MG63 (cell line): ENCODE measurements around the gene XDH. TPM values are rescaled to one million over a fixed set of nuclear protein-coding genes. Genes with fewer than 3 reads are reported as not detected.
A peak's percentile ranks its signal among the peaks of the same experiment; 100 is the strongest.

Source experiments
- DNase-seq: peaks from one replicate; pipeline ENCODE4 v3.0.0-alpha.2; 2020
- H3K27me3 ChIP-seq: fragments of 250-450 bp; sonication (Bioruptor Pico); 2 replicates; pipeline ENCODE4 v1.5.1; 2020; ENCODE audit warnings: mild to moderate bottlenecking, moderate library complexity
- H3K36me3 ChIP-seq: fragments of 250-450 bp; sonication (Bioruptor Pico); 2 replicates; pipeline ENCODE4 v1.5.1; 2020; ENCODE audit warnings: mild to moderate bottlenecking, moderate library complexity
- H3K4me3 ChIP-seq: fragments of 250-450 bp; sonication (Bioruptor Pico); 2 replicates; pipeline ENCODE4 v1.5.1; 2020; ENCODE audit warnings: mild to moderate bottlenecking, moderate library complexity
- H3K9me3 ChIP-seq: fragments of 250-450 bp; sonication (Bioruptor Pico); 2 replicates; pipeline ENCODE4 v1.5.1; 2020; ENCODE audit warnings: mild to moderate bottlenecking, moderate library complexity
- total RNA-seq: library from RNA; depleted of rRNA; stranded (reverse); fragments of >200 nt; shearing (Covaris generic); gene quantifications from 2 replicates; pipeline ENCODE4 v1.2.3, GENCODE V29; 2014; ENCODE audit warnings: low replicate concordance

The XDH gene
- total RNA-seq, 1 experiment from 2014 or later = not detected

- no peak overlapping the region for H3K4me3 ChIP-seq
- no peaks in the 10 kb centered on the region for H3K36me3 ChIP-seq
- peaks cover 5% of the 10 kb centered on the region for H3K9me3 ChIP-seq
- no peak for DNase-seq
- no peaks in the 10 kb centered on the region for H3K27me3 ChIP-seq
These were observed 1.5 kb downstream of the XDH start for GRCh38 chr2:31413025-31413424.

GRCh38 chr2:31411771-31412170 lies 2.8 kb downstream of the XDH start:
- H3K36me3 ChIP-seq = no peaks in the 10 kb centered on the region
- H3K9me3 ChIP-seq = no peaks in the 10 kb centered on the region
- no peak for DNase-seq
- no peaks in the 10 kb centered on the region for H3K27me3 ChIP-seq
- H3K4me3 ChIP-seq = no peak overlapping the region

- DNase-seq = no peak
These were observed 7.8 kb downstream of the XDH start for GRCh38 chr2:31406593-31407385.

GRCh38 chr2:31404827-31405226 lies 9.7 kb downstream of the XDH start:
- no peaks in the 10 kb centered on the region for H3K27me3 ChIP-seq
- no peaks in the 10 kb centered on the region for H3K9me3 ChIP-seq
- no peak for DNase-seq
- H3K4me3 ChIP-seq = no peak overlapping the region
- H3K36me3 ChIP-seq = no peaks in the 10 kb centered on the region

More at GRCh38 chr2:31406593-31407385, 7.8 kb downstream of the XDH start:
- H3K4me3 ChIP-seq = no peak overlapping the region
- H3K27me3 ChIP-seq = no peaks in the 10 kb centered on the region
- no peaks in the 10 kb centered on the region for H3K9me3 ChIP-seq
- H3K36me3 ChIP-seq = no peaks in the 10 kb centered on the region

GRCh38 chr2:31404302-31404701 lies 10.2 kb downstream of the XDH start:
- H3K9me3 ChIP-seq = no peaks in the 10 kb centered on the region
- no peak for DNase-seq
- no peaks in the 10 kb centered on the region for H3K27me3 ChIP-seq
- no peaks in the 10 kb centered on the region for H3K36me3 ChIP-seq
- no peak overlapping the region for H3K4me3 ChIP-seq

GRCh38 chr2:31402388-31402787 lies 12.2 kb downstream of the XDH start:
- no peaks in the 10 kb centered on the region for H3K27me3 ChIP-seq
- no peak overlapping the region for H3K4me3 ChIP-seq
- H3K9me3 ChIP-seq = no peaks in the 10 kb centered on the region
- no peak for DNase-seq
- no peaks in the 10 kb centered on the region for H3K36me3 ChIP-seq

GRCh38 chr2:31401580-31401979 lies 13.0 kb downstream of the XDH start:
- H3K36me3 ChIP-seq = no peaks in the 10 kb centered on the region
- peak; percentile 89 for DNase-seq
- no peak overlapping the region for H3K4me3 ChIP-seq
- H3K27me3 ChIP-seq = no peaks in the 10 kb centered on the region
- H3K9me3 ChIP-seq = no peaks in the 10 kb centered on the region

GRCh38 chr2:31398881-31399280 lies 15.7 kb downstream of the XDH start:
- H3K36me3 ChIP-seq = no peaks in the 10 kb centered on the region
- DNase-seq = no peak

GRCh38 chr2:31397094-31397493 lies 17.4 kb downstream of the XDH start:
- Histone ChIP-seq H3K27me3 (no peaks in the 10 kb centered on the region), H3K4me3 (no peak overlapping the region), H3K36me3 (no peaks in the 10 kb centered on the region), H3K9me3 (peaks cover 2% of the 10 kb centered on the region; the same call in 1 of the 2 replicates)
- peak; percentile 67 for DNase-seq

More at GRCh38 chr2:31398881-31399280, 15.7 kb downstream of the XDH start:
- no peak overlapping the region for H3K4me3 ChIP-seq
- H3K27me3 ChIP-seq = no peaks in the 10 kb centered on the region
- no peaks in the 10 kb centered on the region for H3K9me3 ChIP-seq

GRCh38 chr2:31390324-31390723 lies 24.2 kb downstream of the XDH start:
- no peak for DNase-seq

GRCh38 chr2:31388736-31389135 lies 25.8 kb downstream of the XDH start:
- DNase-seq = no peak
- no peaks in the 10 kb centered on the region for H3K36me3 ChIP-seq
- no peaks in the 10 kb centered on the region for H3K27me3 ChIP-seq
- no peak overlapping the region for H3K4me3 ChIP-seq
- peaks cover 2% of the 10 kb centered on the region; the same call in 1 of the 2 replicates for H3K9me3 ChIP-seq

More at GRCh38 chr2:31390324-31390723, 24.2 kb downstream of the XDH start:
- no peaks in the 10 kb centered on the region for H3K27me3 ChIP-seq
- H3K36me3 ChIP-seq = no peaks in the 10 kb centered on the region
- peaks cover 2% of the 10 kb centered on the region; the same call in 1 of the 2 replicates for H3K9me3 ChIP-seq
- H3K4me3 ChIP-seq = no peak overlapping the region

GRCh38 chr2:31387850-31388249 lies 26.7 kb downstream of the XDH start:
- Histone ChIP-seq H3K27me3 (no peaks in the 10 kb centered on the region), H3K9me3 (no peaks in the 10 kb centered on the region), H3K36me3 (no peaks in the 10 kb centered on the region), H3K4me3 (no peak overlapping the region)
- no peak for DNase-seq

GRCh38 chr2:31386648-31387047 lies 27.9 kb downstream of the XDH start:
- DNase-seq = no peak

GRCh38 chr2:31386172-31386571 lies 28.4 kb downstream of the XDH start:
- Histone ChIP-seq H3K9me3 (no peaks in the 10 kb centered on the region), H3K36me3 (no peaks in the 10 kb centered on the region), H3K27me3 (no peaks in the 10 kb centered on the region), H3K4me3 (no peak overlapping the region)
- no peak for DNase-seq

More at GRCh38 chr2:31386648-31387047, 27.9 kb downstream of the XDH start:
- Histone ChIP-seq H3K27me3 (no peaks in the 10 kb centered on the region), H3K4me3 (no peak overlapping the region), H3K9me3 (no peaks in the 10 kb centered on the region), H3K36me3 (no peaks in the 10 kb centered on the region)

- Histone ChIP-seq H3K4me3 (no peak overlapping the region), H3K9me3 (no peaks in the 10 kb centered on the region), H3K27me3 (no peaks in the 10 kb centered on the region), H3K36me3 (no peaks in the 10 kb centered on the region)
- peak; percentile 62 for DNase-seq
These were observed 29.7 kb downstream of the XDH start for GRCh38 chr2:31384771-31385276.

GRCh38 chr2:31384351-31384750 lies 30.2 kb downstream of the XDH start:
- no peak overlapping the region for H3K4me3 ChIP-seq

GRCh38 chr2:31383471-31384153 lies 30.9 kb downstream of the XDH start:
- Histone ChIP-seq H3K36me3 (no peaks in the 10 kb centered on the region), H3K27me3 (no peaks in the 10 kb centered on the region), H3K9me3 (no peaks in the 10 kb centered on the region), H3K4me3 (no peak overlapping the region)
- no peak for DNase-seq

More at GRCh38 chr2:31384351-31384750, 30.2 kb downstream of the XDH start:
- H3K9me3 ChIP-seq = no peaks in the 10 kb centered on the region
- DNase-seq = peak; percentile 80
- no peaks in the 10 kb centered on the region for H3K27me3 ChIP-seq
- H3K36me3 ChIP-seq = no peaks in the 10 kb centered on the region
